ENCODE results near the gene GRK5. TPM values are rescaled to one million over a fixed set of nuclear protein-coding genes. Genes with fewer than 3 reads are reported as not detected.

GRK5 gene
- total and polyA plus RNA-seq, 8 donors, result 10.9 to 95.9 (median 34.0) TPM

DNA sequence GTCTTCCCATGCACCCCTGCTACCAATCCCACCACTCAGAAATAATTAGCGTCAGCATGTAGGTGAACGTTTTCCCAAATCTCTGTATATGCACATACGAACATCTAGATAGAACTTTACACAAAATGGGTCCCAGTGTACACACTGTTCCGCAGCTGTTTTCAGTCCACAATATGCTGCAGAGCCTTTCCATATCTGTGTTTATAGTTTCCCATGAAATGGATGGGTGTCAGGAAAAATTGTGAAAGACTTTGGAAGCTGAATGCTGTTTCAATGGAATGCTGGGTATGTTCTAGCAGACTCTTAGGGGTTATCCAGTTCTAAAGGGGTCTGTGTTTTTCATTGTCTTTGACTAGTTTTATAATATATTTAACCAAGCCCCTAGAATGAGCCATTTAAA is 13.8 kb downstream of the GRK5 start:
- H3K27me3 ChIP-seq, result no peaks in the 10 kb centered on the region
- no peaks in the 10 kb centered on the region for H3K36me3 ChIP-seq
- intact Hi-C loops (cut with DNase I; ENCODE audit: low total_unique reads), result no loop called here
- WGBS, 5 donors, result 59 to 78% (median 66%) methylated on average over 4 of the region's 4 CpGs
- H3K4me3 ChIP-seq, result no peak overlapping the region
- DNase-seq, result peak in 1 of 2 donors; percentile 63
- peaks cover 52 to 81% (median 70%) of the 10 kb centered on the region in 4 donors for H3K4me1 ChIP-seq
- no peaks in the 10 kb centered on the region for H3K9me3 ChIP-seq
- TF ChIP-seq POLR2AphosphoS5 (IDR thresholded peaks at IDR 0.05) (peak in 2 of 3 donors; percentile 28 to 44), EP300 (IDR thresholded peaks at IDR 0.05) (no peak), POLR2A (IDR thresholded peaks at IDR 0.05) (no peak)
- TF ChIP-seq, protein P1, sequence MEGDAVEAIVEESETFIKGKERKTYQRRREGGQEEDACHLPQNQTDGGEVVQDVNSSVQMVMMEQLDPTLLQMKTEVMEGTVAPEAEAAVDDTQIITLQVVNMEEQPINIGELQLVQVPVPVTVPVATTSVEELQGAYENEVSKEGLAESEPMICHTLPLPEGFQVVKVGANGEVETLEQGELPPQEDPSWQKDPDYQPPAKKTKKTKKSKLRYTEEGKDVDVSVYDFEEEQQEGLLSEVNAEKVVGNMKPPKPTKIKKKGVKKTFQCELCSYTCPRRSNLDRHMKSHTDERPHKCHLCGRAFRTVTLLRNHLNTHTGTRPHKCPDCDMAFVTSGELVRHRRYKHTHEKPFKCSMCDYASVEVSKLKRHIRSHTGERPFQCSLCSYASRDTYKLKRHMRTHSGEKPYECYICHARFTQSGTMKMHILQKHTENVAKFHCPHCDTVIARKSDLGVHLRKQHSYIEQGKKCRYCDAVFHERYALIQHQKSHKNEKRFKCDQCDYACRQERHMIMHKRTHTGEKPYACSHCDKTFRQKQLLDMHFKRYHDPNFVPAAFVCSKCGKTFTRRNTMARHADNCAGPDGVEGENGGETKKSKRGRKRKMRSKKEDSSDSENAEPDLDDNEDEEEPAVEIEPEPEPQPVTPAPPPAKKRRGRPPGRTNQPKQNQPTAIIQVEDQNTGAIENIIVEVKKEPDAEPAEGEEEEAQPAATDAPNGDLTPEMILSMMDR (IDR thresholded peaks at IDR 0.05), result no peak
- H3K27ac ChIP-seq, result peak overlapping the region; percentile 50 to 91 (median 83)

DNA sequence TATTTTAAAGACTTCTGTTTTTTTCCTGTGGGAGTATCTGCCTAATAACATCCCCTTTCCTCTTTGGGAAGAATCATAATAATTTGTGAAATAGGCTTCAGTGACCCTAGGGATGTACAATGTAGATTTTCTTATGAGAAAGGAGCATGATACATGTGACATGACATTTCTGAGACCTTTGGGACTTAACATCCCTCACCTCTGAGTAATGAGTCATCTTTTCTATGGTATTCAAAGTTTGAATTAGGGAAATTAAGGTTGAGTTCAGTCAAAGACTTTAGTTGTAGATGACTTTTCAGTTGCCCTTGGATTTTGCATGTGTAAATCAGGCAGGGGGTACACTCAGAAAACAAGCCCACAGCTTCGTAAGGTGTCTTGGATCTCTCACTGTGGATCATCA is 14.3 kb downstream of the GRK5 start:
- WGBS, 5 donors, result 84 to 97% (median 91%) methylated on average over 1 of the region's 1 CpG
- Histone ChIP-seq H3K36me3 (no peaks in the 10 kb centered on the region), H3K27me3 (no peaks in the 10 kb centered on the region), H3K9me3 (no peaks in the 10 kb centered on the region), H3K4me3 (no peak overlapping the region), H3K27ac (peak overlapping the region; percentile 73 to 91 (median 83)), H3K4me1 (peaks cover 52 to 82% (median 69%) of the 10 kb centered on the region in 4 donors)
- DNase-seq, result no peak
- TF ChIP-seq POLR2A (IDR thresholded peaks at IDR 0.05) (no peak), POLR2AphosphoS5 (IDR thresholded peaks at IDR 0.05) (no peak), EP300 (IDR thresholded peaks at IDR 0.05) (no peak)
- TF ChIP-seq, protein P1 (IDR thresholded peaks at IDR 0.05), result no peak
- intact Hi-C loops (cut with DNase I; ENCODE audit: low total_unique reads), result no loop called here

DNA sequence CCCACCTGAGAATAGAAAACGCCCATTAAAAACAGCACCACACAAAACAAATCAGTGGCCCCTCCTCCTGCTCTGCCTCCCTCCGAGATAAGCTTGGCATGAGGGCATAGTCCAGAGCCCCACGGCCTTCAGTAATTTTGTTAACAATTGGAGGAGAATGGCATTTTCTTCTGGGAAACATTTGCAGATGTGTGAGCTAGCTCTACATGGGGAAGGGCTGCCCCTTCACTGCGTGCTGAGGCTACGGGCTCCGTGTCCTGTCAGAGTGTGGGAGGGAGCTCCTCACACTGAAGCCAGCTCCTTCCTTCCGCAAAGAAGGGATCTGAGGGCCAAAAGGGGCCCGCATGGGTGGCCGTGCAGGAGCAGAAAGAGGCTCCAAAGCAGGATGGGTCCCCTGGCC is 15.2 kb downstream of the GRK5 start:
- no peak for TF ChIP-seq POLR2AphosphoS5 (IDR thresholded peaks at IDR 0.05)
- intact Hi-C loops (cut with DNase I; ENCODE audit: low total_unique reads), result no loop called here
- no peaks in the 10 kb centered on the region for H3K36me3 ChIP-seq
- H3K27me3 ChIP-seq, result no peaks in the 10 kb centered on the region
- H3K9me3 ChIP-seq, result no peaks in the 10 kb centered on the region
- DNase-seq, result peak; percentile 31 to 75
- H3K4me3 ChIP-seq, result peak overlapping the region in 2 of 4 donors; percentile 11 to 14
- peak overlapping the region; percentile 73 to 91 (median 83) for H3K27ac ChIP-seq
- peaks cover 49 to 79% (median 62%) of the 10 kb centered on the region in 4 donors for H3K4me1 ChIP-seq
- 10 to 24% (median 18%) methylated on average over 4 to 9 of the region's 9 CpGs for WGBS, 5 donors

DNA sequence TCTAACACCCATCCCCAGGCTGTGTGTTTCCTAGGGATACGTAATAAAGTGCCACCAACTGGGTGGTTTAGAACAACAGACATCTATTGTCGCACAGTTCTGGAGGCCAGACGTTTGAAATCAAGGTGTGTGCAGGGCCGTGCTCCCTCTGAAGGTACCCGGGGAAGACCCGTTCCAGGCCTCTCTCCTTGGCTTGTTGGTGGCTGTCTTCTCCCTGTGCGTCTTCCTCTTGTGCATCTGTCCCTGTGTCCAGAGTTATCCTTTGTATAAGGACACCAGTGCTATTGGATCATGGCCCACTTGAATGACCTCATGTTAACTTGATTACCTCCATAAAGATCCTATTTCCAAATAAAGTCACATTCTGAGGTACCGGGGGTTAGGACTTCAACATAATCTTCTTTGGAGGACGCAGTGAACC is 15.6 kb downstream of the GRK5 start:
- no peak for DNase-seq
- 23 to 54% (median 33%) methylated on average over 9 of the region's 9 CpGs for WGBS, 5 donors
- H3K36me3 ChIP-seq, result no peaks in the 10 kb centered on the region
- no peaks in the 10 kb centered on the region for H3K27me3 ChIP-seq
- H3K27ac ChIP-seq, result peak overlapping the region; percentile 73 to 91 (median 83)
- no peaks in the 10 kb centered on the region for H3K9me3 ChIP-seq
- TF ChIP-seq POLR2A (IDR thresholded peaks at IDR 0.05), result no peak
- TF ChIP-seq, protein P1 (IDR thresholded peaks at IDR 0.05), result no peak
- TF ChIP-seq POLR2AphosphoS5 (IDR thresholded peaks at IDR 0.05), result no peak
- TF ChIP-seq EP300 (IDR thresholded peaks at IDR 0.05), result no peak
- peak overlapping the region in 2 of 4 donors; percentile 11 to 14 for H3K4me3 ChIP-seq
- intact Hi-C loops (cut with DNase I; ENCODE audit: low total_unique reads), result no loop called here
- peaks cover 45 to 74% (median 60%) of the 10 kb centered on the region in 4 donors for H3K4me1 ChIP-seq

DNA sequence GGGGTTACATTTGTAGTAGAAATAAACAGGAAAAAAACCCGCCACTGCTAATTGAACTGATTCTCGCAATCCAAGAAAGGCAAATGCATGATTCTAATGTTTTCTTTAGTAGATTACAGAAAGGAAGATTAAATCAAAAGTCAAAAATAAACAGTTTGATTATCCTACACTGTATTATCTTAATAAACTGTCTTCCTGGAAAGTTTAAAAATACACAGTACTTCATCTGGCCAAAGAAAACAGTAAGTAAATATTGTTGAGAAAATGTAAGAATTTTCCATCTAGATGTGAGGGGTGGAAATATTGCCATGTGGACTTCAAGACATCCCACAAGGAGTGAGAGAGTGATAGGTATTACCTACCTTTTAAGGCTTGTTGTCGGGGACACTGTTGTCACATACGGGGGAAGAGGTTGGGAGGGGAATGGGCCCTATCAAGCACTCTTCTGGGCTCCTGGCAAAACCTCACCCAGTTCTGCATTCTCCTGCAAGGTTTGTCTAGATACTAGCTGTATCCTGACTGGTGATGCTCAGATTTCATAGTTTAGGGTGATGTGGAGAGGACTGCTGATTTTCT is 17.8 kb downstream of the GRK5 start:
- Histone ChIP-seq H3K4me3 (no peak overlapping the region), H3K27me3 (no peaks in the 10 kb centered on the region), H3K27ac (peak overlapping the region in 2 of 5 donors; percentile 49 to 91), H3K4me1 (peaks cover 42 to 54% (median 53%) of the 10 kb centered on the region in 4 donors), H3K36me3 (no peaks in the 10 kb centered on the region), H3K9me3 (no peaks in the 10 kb centered on the region)
- WGBS, 5 donors, result 25 to 59% (median 47%) methylated on average over 4 of the region's 4 CpGs
- TF ChIP-seq, protein P1 (IDR thresholded peaks at IDR 0.05), result no peak
- TF ChIP-seq POLR2AphosphoS5 (IDR thresholded peaks at IDR 0.05), result no peak
- TF ChIP-seq EP300 (IDR thresholded peaks at IDR 0.05), result no peak
- TF ChIP-seq POLR2A (IDR thresholded peaks at IDR 0.05), result no peak
- intact Hi-C loops (cut with DNase I; ENCODE audit: low total_unique reads), result no loop called here
- DNase-seq, result no peak
